Central memory CD8-positive, alpha-beta T cell (primary cell): ENCODE measurements around the gene POLD4.
"Not testable (repeated sequence)": the region's sequence is repeated elsewhere in the genome, so short reads cannot be mapped to it uniquely, and the experiment has no call there.

ENCODE experiments used
- ATAC-seq: fragments of 150-1000 bp; cut with Tn5 transposase; replicated peaks from 2 replicates; pipeline ENCODE4 v1.10.0; 2022; ENCODE audit warnings: mild to moderate bottlenecking, moderate FRiP score, moderate number of reproducible peaks; ENCODE audit not compliant: poor library complexity, severe bottlenecking; ENCODE audit errors: extremely low read depth
- DNase-seq, 2 donors: peaks; one replicate each; pipeline ENCODE4 v3.0.0; 2021; ENCODE audit warnings: low spot score in 2 of 2
- H3K27ac Mint-ChIP-seq: one replicate; pipeline ENCODE4 v1.8.0; 2022; ENCODE audit warnings: low read depth, mild to moderate bottlenecking, moderate library complexity, mixed read lengths
- H3K27me3 Mint-ChIP-seq: one replicate; pipeline ENCODE4 v1.8.0; 2022; ENCODE audit warnings: mixed read lengths
- H3K36me3 Mint-ChIP-seq: one replicate; pipeline ENCODE4 v1.8.0; 2022; ENCODE audit warnings: mild to moderate bottlenecking, moderate library complexity, mixed read lengths; ENCODE audit not compliant: insufficient read depth
- H3K4me1 Mint-ChIP-seq: one replicate; pipeline ENCODE4 v1.8.0; 2022; ENCODE audit warnings: mixed read lengths
- H3K4me3 Mint-ChIP-seq: one replicate; pipeline ENCODE4 v1.8.0; 2022; ENCODE audit warnings: mild to moderate bottlenecking, moderate library complexity, mixed read lengths
- H3K9me3 Mint-ChIP-seq: one replicate; pipeline ENCODE4 v1.8.0; 2022; ENCODE audit warnings: mixed read lengths

POLD4 gene

DNA sequence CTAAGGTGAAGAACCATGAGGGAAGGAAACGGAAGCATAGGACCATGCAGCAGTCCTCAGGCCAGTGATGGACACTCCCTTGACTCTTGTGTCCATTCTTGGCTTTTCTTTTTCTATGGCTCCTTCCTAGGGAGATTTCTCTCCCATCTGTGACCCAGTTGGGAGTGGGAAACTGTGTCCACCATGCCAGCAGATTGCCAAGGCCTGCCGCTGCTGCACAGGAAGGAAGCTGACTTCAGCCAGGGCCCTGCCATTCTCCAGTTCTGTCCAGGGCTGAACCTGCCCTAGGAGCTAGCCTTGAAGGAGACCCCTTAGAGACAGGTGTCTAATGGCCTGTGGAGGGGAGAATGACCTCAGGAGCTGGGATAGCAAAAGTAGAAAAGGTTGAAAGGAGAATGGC is 32.7 kb downstream of the POLD4 start:
- H3K27me3 Mint-ChIP-seq = no peaks in the 10 kb centered on the region
- H3K4me1 Mint-ChIP-seq = peaks cover 20% of the 10 kb centered on the region
- ATAC-seq = no peak
- H3K36me3 Mint-ChIP-seq = peaks cover 10% of the 10 kb centered on the region
- H3K27ac Mint-ChIP-seq = no peak overlapping the region
- no peaks in the 10 kb centered on the region for H3K9me3 Mint-ChIP-seq
- DNase-seq = no peak
- no peak overlapping the region for H3K4me3 Mint-ChIP-seq

DNA sequence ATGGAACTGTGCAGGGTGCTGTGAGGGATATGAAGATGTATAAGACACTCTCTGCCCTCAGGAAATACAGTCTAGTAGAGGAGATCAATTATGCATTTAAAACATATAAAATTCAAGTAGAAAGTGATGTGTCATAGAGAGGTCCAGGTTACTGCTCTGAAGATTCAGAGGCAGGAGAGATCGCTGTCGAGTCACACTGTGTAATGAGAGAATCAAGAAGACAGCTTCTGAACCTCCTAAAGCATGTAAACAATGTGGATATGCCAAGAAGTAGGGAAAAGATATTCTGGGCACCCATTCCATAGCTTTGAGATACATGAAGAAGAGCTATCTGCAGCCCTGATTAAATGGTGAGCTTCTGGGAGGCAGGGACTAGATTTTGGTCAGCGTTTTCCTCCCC is 33.3 kb downstream of the POLD4 start:
- Mint-ChIP-seq H3K27ac (no peak overlapping the region), H3K27me3 (no peaks in the 10 kb centered on the region), H3K4me3 (no peak overlapping the region)

DNA sequence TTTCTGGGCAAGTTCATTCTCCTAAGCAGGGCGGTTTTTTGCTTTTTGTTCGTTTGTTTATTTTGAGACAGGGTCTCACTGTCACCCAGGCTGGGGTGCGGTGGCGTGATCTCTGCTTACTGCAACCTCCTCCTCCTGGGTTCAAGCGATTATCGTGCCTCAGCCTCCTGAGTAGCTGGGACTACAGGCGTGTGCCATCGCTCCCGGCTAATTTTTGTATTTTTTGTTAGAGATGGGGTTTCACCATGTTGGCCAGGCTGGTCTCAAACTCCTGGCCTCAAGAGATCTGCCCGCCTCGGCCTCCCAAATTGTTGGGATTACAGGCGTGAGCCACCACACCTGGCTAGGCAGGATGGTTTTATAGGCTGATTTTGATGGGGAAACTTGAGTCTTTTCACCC is 34.5 kb downstream of the POLD4 start:
- Mint-ChIP-seq H3K4me3 (peak overlapping the region; percentile 96), H3K4me1 (peaks cover 25% of the 10 kb centered on the region), H3K36me3 (peaks cover 10% of the 10 kb centered on the region)
- H3K27me3 Mint-ChIP-seq, H3K27ac Mint-ChIP-seq, ATAC-seq, DNase-seq, H3K9me3 Mint-ChIP-seq: not testable (repeated sequence)

More for the DNA sequence above, 33.3 kb downstream of the POLD4 start:
- peaks cover 10% of the 10 kb centered on the region for H3K36me3 Mint-ChIP-seq
- no peak for ATAC-seq
- no peaks in the 10 kb centered on the region for H3K9me3 Mint-ChIP-seq
- no peak for DNase-seq
- H3K4me1 Mint-ChIP-seq = peaks cover 20% of the 10 kb centered on the region

DNA sequence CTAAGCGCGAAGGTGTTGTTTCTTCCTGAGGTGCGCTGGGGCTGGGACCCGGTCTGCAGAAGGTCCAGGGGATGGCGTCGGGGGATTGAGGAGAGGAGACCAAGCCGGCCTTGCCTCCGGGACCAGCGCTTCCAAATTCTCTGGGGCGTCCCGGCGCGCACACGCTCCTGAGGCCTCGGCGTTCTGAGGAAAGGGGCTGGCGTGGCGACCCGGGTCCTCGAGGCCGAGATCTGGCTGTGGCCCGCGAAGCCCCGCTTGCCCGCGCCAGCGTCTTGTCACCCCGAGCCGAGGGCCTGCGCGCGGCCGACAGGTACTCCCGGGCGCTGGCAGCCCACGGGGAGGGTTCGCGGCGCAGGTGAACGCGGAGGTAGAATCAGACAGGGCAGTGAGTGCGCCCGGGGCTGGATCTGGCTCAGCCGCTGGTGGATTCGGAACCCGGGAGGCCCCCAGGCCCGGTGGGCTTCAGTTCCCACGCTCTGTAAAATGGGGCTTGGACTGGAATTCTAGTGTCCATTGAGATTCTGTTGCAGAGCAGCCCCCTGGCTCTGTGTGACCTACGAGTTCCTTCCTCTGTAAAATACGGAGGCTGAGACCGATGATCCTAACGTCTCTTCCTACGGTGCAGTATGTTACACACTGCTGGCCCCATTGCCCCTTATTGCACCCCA is 35.3 kb downstream of the POLD4 start:
- ATAC-seq = peak; percentile 39
- Mint-ChIP-seq H3K27ac (peak overlapping the region; percentile 99), H3K36me3 (peaks cover 12% of the 10 kb centered on the region), H3K27me3 (no peaks in the 10 kb centered on the region), H3K4me1 (peaks cover 32% of the 10 kb centered on the region), H3K4me3 (peak overlapping the region; percentile 96), H3K9me3 (no peaks in the 10 kb centered on the region)
- no peak for DNase-seq

DNA sequence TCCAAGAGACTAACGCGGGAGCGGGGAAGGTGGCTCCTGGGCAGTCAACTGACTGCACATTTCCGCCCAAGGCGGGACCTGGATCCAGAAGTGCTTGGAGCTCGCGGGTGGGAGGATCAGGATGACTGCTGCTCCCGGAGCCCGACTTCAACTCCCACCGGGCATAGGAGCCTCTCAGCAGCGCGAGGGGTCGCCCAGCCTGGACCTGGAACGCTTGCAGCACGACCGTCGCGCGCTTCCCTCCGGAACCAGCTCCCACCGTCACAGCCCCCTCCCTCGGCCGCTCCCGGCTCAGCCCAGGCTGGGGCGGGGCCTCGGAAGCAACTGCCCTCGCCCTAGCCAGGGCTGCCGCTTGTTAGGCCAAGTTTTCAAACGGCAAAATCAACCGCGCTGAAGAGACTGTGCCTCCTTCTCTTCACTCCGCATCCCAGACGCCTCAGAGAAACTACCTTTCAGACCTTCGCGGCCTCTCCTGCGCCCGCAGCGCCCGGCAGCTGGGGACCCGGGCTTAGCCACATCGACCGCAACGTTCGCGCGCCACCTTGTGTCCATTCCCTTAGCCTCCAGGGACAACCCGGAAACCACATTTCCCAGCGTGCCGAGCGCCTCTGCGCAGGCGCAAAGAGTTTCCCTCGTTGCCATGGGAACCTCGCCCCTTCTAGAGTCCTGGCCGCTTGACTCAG is 36.0 kb downstream of the POLD4 start:
- H3K27me3 Mint-ChIP-seq = no peaks in the 10 kb centered on the region
- DNase-seq = peak; percentile 97 to 99
- peak overlapping the region; percentile 96 for H3K4me3 Mint-ChIP-seq
- H3K4me1 Mint-ChIP-seq = peaks cover 38% of the 10 kb centered on the region
- ATAC-seq = peak; percentile 90
- H3K9me3 Mint-ChIP-seq = no peaks in the 10 kb centered on the region
- H3K36me3 Mint-ChIP-seq = peaks cover 13% of the 10 kb centered on the region
- peak overlapping the region; percentile 99 for H3K27ac Mint-ChIP-seq

DNA sequence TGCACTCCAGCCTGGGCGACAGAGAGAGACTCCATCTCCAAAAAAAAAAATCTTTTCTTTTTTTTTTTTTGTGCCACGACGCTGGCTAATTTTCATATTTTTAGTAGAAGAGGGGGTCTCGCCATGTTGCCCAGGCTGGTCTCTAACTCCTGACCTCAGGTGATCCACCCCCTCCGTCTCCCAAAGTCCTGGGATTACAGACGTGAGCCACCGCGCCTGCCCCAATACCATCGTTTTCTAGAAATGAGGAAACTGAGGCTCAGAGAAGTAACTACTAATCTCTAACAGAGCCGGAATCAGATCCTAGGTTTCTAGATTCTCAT is 36.5 kb downstream of the POLD4 start:
- Mint-ChIP-seq H3K9me3 (no peaks in the 10 kb centered on the region), H3K4me1 (peaks cover 44% of the 10 kb centered on the region), H3K4me3 (peak overlapping the region; percentile 96), H3K27me3 (no peaks in the 10 kb centered on the region), H3K27ac (peak overlapping the region; percentile 99), H3K36me3 (peaks cover 13% of the 10 kb centered on the region)
- DNase-seq = no peak
- no peak for ATAC-seq

DNA sequence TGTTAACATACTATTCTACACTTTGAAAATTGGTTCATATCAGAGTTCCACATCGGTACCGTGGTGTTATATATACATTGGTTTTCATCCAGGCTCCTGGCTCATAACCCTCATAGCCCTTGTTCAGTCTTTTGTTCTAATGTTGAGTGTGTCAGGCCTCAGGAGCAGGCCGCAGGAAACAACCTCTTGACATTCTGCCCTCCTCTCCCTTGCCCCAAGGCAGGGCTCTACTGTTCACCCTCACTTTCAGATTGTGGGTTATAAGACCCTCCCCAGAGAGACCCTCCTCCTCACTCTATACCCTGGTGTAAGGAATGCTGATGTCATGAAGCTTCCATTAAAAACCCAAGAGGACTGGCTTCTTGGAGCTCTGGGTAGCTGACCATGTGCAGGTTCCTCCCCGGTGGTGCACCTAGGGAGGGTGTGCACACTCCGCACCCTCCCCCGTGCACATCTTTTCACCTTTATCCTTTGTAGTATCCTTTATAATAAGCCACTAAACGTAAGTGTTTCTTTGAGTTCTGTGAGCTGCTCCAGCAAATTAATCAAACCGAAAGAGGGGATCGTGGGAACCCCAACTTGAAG is 37.9 kb downstream of the POLD4 start:
- Mint-ChIP-seq H3K27ac (peak overlapping the region; percentile 22), H3K9me3 (no peaks in the 10 kb centered on the region), H3K36me3 (peaks cover 13% of the 10 kb centered on the region), H3K4me1 (peaks cover 51% of the 10 kb centered on the region), H3K27me3 (no peaks in the 10 kb centered on the region), H3K4me3 (peak overlapping the region; percentile 38)
- no peak for ATAC-seq
- DNase-seq = no peak

DNA sequence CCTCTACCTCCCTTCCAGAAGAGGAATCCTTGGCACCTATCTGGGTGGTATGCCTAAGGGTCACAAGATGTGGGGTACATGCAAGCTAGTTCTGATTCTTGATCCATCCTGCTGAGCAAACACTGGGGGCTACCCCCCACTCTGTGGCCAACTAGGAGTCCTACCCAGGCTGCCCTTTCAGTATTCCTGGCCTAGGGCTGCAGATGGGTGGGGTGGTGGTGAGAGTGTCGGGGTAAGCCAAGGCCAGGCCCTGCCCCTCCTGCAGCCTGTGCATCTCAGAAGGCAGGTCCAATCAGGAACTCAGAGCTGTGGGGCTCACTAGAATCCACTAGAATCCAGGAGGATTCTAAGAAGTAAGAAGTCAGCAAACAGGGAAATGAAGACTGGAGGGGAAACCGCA is 39.1 kb downstream of the POLD4 start:
- Mint-ChIP-seq H3K27ac (no peak overlapping the region), H3K36me3 (peaks cover 13% of the 10 kb centered on the region), H3K4me1 (peaks cover 44% of the 10 kb centered on the region), H3K9me3 (no peaks in the 10 kb centered on the region), H3K27me3 (no peaks in the 10 kb centered on the region), H3K4me3 (no peak overlapping the region)
- ATAC-seq = no peak
- DNase-seq = no peak

DNA sequence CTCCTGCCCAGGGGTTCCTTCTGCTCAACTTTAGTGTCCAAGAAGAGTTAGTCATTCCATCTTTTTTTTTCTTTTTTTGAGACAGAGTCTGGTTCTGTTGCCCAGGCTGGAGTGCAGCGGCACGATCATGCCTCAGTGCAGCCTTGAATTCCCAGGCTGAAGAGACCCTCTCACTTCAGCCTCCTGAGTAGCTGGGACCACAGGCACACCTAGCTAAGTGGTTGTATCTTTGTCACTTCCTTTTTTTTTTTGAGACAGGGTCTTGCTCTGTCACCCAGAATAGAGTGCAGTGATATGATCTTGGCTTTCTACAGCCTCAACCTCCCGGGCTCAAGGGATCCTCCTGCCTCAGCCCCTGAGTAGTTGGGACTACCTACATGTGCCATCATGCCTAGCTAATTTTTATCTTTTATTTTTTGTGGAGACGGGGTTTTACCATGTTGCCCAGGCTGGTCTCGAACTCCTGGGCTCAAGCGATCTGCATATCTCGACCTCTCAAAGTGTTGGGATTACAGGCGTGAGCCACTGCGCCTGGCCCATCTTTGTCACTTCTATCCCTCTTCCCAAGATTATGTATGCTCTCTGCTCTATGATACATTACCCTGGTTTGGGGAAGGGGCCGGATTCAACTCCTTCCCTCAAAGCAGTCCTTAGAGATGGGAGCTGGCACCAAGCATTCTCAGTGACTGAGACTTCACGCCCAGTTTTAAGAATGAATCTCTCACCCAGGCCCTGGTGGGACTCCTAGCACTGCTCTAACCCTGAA is 40.0 kb downstream of the POLD4 start:
- H3K4me1 Mint-ChIP-seq = peaks cover 44% of the 10 kb centered on the region
- no peak for DNase-seq
- H3K4me3 Mint-ChIP-seq = peak overlapping the region; percentile 5
- H3K27me3 Mint-ChIP-seq = no peaks in the 10 kb centered on the region
- peaks cover 13% of the 10 kb centered on the region for H3K36me3 Mint-ChIP-seq
- H3K9me3 Mint-ChIP-seq = no peaks in the 10 kb centered on the region
- no peak for ATAC-seq
- peak overlapping the region; percentile 75 for H3K27ac Mint-ChIP-seq

DNA sequence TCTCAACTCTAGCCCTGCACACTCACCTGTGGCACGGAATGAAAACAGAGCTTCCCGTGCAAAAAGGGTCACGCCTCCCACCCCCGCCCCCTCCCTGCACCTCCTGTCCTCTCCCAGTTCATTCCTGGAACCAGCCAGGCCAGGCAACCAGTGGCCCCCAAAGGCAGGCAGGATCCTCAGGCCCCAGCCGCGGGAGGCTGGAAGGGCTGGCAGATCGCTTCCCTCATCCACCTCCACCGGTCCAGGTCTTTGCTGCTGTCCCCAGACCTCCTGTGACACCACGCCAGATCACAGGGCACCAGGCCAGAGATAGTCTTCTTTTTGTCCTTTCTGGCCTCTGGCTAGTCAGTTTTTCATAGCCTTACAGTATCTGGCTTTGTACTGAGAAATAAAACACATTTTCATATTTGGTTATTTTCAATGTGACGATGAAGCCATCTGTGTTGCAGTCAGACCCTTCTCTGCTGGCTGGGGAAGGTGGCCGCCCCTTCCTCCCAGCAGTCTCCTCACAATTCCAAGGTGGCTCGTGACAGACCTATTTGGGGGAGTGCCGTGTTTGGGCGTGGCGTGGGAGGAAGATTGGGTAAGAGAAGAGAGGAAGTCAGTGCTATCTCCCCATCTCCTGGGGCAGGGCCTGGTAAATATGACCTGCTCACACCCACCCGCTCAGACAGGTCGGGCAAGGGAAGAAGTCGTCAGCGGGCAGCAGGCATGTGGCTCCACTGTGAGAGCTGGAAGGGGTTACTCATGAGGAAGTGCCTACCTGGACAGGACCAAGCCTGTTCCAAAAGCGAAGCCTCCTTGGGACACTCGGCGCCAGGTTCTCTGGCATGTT is 40.9 kb downstream of the POLD4 start:
- DNase-seq = no peak
- no peak for ATAC-seq
- H3K36me3 Mint-ChIP-seq = peaks cover 6% of the 10 kb centered on the region
- peaks cover 38% of the 10 kb centered on the region for H3K4me1 Mint-ChIP-seq
- H3K27me3 Mint-ChIP-seq = no peaks in the 10 kb centered on the region
- H3K27ac Mint-ChIP-seq = peak overlapping the region; percentile 75
- H3K9me3 Mint-ChIP-seq = no peaks in the 10 kb centered on the region
- peak overlapping the region; percentile 36 for H3K4me3 Mint-ChIP-seq

DNA sequence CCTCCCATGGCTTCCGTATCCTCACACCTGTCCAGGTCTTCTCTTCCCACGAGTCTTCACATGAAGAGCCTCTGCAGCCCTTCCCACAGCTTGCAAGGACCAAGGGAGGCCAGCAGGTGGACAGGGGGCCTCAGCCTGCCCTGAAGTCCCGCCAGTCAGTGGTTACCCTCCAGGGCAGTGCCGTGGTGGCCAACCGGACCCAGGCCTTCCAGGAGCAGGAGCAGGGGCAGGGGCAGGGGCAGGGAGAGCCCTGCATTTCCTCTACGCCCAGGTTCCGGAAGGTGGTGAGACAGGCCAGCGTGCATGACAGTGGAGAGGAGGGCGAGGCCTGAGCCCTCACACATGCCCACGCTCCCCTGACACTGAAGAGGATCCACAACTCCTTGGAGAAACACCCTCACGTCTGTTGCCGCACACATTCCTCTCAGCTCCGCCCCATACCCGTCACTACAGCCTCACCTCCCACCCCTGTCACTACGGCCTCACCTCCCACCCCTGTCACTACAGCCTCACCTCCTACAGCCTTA is 41.7 kb downstream of the POLD4 start:
- Mint-ChIP-seq H3K27me3 (no peaks in the 10 kb centered on the region), H3K27ac (peak overlapping the region; percentile 75), H3K9me3 (no peaks in the 10 kb centered on the region), H3K4me1 (peaks cover 31% of the 10 kb centered on the region), H3K4me3 (peak overlapping the region; percentile 13), H3K36me3 (peaks cover 2% of the 10 kb centered on the region)
- DNase-seq (no peak), ATAC-seq (peak; percentile 86)

DNA sequence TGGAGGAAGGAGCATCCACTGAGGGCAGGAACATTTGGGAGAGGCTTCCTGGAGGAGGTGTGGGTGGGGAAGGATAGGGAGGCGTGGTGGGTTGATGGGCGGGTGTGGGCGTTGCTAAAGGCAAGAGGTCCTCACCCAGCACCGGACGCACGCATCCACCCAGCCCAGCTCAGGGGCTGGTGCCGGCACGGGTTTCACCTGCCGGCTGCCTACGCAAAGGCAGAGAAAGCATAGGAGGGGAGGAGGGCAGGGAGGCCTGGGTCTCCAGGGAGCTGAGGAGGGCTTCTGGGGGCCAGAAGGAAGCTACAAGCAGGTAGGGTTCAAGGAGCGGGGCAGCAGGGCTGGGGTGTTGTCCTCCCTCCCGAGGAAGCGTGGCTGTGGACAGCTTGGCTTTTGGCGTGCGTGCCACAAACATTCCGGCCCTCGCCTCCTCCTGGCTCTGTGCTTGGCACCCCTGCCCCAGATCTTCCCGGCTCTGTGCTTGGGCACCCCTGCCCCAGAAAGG is 42.2 kb downstream of the POLD4 start:
- peak overlapping the region; percentile 20 for H3K4me3 Mint-ChIP-seq
- peaks cover 2% of the 10 kb centered on the region for H3K36me3 Mint-ChIP-seq
- H3K27ac Mint-ChIP-seq = peak overlapping the region; percentile 75
- H3K9me3 Mint-ChIP-seq = no peaks in the 10 kb centered on the region
- ATAC-seq (no peak), DNase-seq (no peak)
- H3K4me1 Mint-ChIP-seq = peaks cover 31% of the 10 kb centered on the region
- no peaks in the 10 kb centered on the region for H3K27me3 Mint-ChIP-seq
